GM19397 (cell line): ENCODE data around the gene WDR76.

Source experiments
- ATAC-seq: cut with Tn5 transposase; IDR thresholded peaks from one replicate; pipeline ENCODE4 v1.9.1; 2021; ENCODE audit warnings: mild to moderate bottlenecking, moderate library complexity; ENCODE audit not compliant: unreplicated experiment

The WDR76 gene

DNA sequence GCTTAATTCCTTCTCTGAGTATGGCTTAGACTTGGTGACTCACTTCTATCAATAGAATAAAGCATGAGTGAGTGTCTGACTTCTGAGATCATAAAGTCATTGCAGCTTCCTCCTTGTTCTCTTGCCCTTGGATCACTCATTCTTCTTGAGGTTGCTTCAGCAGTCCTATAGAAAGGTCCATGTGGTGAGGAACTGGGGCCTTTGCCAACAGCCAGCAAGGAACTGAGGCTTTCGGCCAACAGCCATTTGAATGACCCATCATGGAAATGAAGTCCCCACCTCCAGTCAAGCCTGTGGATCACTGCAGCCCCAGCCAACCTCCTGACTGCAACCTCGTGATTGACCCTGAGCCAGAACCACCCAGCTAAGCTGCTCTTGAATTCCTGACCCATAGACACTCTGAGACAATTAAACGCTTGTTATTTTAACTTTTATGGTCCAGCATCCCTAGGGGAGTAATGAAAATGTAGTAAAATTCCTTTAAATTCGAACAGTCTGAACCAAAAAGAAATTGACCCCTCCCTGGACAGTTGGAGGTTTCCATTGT lies 84.5 kb downstream of the WDR76 start:
- no peak for ATAC-seq

DNA sequence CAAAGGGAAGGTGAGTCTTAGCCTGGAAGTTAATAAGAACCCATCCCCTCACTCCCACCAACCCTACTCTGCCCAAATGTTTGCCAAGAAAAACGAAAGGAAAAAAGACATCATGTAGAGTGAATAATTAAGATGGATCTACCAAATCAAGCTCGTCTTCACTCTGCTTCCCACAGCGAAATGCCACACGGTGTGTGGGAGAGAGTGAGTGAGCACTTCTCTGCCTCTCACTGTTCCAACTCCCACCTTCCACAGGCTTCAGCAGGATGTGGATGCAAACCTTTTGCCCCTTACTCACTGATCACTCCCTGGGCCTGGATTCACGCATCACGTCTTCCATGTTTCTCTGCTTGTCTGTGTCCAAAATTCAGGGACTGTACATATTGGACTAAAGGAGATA lies 85.4 kb downstream of the WDR76 start:
- ATAC-seq, result no peak

DNA sequence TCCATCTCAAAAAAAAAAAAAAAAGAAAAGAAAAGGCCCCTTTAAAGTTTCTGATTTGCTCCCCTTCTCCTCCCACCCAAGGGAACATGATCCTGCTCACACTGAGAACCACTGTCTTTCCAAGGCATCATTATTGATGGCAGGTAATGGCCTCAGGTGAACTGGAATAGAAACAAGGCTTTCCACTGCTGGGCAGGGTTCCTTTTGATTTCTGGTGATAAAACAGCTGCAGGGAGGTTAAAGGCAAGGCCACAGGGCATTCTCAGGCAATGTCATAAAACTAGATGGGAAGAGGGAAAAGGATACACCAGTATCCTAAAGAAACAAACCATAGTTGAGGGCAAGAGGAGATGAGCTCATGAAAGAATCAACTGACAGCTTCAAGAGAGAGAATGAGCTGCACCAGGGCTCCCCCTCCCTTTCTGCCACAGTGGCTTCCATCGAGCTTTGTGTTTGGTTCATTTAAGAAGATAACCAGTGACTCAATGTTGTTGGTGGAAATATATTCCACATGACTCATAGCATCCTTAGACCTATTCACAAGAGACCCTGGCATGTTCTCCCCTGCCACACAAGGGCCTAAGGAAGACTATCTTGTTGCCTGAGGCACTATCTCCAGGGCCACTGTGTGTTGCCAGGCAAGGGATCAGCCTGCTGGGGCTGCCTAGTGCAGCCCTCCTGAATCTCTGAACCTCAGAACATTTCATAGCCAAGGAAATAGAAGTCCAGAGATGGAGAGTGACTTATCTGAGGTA lies 86.4 kb downstream of the WDR76 start:
- no peak for ATAC-seq

DNA sequence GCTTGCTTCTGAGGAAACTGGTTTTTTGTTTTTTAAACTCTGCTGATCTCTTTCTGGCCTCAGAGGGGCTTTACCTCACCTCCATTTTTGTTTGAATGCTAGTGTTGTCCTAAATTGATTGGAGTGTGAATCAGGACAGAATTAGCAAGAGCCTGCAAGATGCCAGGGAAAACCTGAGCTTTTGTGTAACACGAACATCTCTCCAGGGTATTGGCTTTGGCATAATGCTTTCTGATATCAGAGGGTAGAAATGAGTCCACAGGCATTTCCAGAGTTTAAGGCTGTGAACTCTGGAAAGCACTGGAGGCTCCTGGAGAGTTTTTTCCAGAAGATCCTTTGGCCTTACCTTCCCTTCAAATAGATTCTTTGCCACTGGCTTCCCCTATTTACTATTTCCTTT lies 87.1 kb downstream of the WDR76 start:
- ATAC-seq, result no peak

DNA sequence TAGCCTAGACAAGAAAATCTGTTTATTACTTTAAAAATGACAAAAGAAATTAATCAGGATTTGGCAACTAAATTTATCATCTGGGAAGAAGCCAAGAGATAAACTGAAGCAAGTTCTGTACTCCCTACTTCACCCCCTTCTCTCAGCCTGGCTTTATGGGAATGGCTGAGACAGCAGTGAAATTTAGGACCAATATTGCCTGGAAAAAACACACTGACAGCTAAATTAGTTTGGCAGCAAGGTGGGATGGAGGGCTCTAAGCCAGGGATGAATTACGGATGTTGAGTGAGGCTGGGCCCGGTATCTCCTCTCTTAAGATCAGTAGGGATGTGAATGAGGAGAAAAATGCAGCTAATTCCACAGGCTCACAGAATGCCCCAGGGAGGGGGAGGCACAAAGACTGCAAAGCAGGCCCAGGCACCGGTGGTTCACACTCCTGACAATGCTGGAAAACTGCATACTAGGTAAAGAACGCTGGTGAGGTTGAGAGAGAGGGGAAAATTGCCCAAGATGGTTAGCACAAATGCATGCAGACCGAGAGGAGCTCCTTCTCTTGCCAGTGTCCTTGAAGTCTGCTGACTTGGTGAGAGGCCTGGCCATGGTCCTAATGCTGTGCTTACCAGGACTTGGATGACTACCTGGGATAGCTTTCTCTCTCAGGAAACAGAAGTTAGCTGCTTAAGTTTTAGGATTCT lies 89.0 kb downstream of the WDR76 start:
- ATAC-seq, result no peak

DNA sequence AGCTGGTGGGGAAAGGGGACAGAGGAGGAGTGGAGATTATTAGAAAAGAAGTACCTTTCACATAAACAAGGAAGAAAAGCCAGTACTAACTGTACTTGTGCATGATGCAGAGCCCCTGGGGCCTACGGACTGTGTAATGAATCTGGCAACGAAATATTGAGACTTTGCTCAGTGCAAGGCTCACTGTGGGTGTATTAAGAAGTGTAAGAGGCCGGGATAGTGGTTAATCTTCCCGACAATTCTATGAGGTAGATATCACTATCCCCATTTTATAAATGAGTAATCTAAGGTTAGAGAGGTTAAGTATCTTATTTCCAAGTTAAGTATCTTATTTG lies 89.5 kb downstream of the WDR76 start:
- ATAC-seq, result no peak
